Mucosa of stomach (tissue), 1 donor: ENCODE measurements around the gene SELENOV.

Source experiments
- H3K27me3 ChIP-seq: one replicate; pipeline ENCODE4 v1.7.0; 2013; ENCODE audit warnings: mild to moderate bottlenecking, low read length; ENCODE audit not compliant: control insufficient read depth, insufficient read depth
- H3K36me3 ChIP-seq: one replicate; pipeline ENCODE4 v1.7.0; 2013; ENCODE audit warnings: low read length; ENCODE audit not compliant: control insufficient read depth, insufficient read depth
- H3K4me1 ChIP-seq: one replicate; pipeline ENCODE4 v1.7.0; 2013; ENCODE audit warnings: mild to moderate bottlenecking, low read length; ENCODE audit not compliant: control insufficient read depth, insufficient read depth
- H3K4me3 ChIP-seq: one replicate; pipeline ENCODE4 v1.7.0; 2013; ENCODE audit warnings: low read length
- H3K9ac ChIP-seq: one replicate; pipeline ENCODE4 v1.7.0; 2013; ENCODE audit warnings: mild to moderate bottlenecking, low read length, moderate library complexity
- H3K9me3 ChIP-seq: one replicate; pipeline ENCODE4 v1.7.0; 2013; ENCODE audit warnings: mild to moderate bottlenecking, low read length, moderate library complexity; ENCODE audit not compliant: control insufficient read depth
- donor health status: Pancreatic carcinoma.

Gene SELENOV

GRCh38 chr19:39497996-39498797 is 16.7 kb upstream of the SELENOV start:
- Histone ChIP-seq H3K27me3 (peaks cover 48% of the 10 kb centered on the region), H3K9ac (no peak overlapping the region)

DNA sequence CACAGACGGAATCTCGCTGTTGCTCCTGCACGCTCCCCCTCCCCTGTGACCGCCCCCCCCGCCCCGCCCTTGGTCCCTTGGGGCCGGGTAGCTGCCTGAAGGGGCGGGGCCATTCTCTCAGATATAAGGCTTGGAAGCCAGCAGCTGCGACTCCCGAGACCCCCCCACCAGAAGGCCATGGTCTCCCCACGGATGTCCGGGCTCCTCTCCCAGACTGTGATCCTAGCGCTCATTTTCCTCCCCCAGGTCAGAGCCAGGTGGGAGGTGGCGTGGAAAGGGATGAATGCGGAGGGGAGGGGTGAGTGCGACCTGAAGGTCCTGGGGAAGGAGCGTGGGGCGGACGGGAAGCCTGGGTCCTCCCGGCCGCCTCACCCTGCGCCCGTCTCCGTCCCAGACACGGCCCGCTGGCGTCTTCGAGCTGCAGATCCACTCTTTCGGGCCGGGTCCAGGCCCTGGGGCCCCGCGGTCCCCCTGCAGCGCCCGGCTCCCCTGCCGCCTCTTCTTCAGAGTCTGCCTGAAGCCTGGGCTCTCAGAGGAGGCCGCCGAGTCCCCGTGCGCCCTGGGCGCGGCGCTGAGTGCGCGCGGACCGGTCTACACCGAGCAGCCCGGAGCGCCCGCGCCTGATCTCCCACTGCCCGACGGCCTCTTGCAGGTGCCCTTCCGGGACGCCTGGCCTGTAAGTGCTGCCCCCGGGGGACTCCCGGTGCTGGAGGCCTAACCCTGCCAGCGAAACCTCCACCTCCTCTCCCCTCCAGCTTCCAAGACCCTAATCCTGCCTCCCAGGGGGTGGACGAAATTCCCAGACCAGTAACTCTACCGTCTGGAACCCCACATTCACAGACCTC is 15.9 kb upstream of the SELENOV start, which contains the start of gene DLL3:
TSS of gene DLL3 (plus strand) at position 150 of the 845 bp plus-strand sequence. CDS start at position 178, 28 bp downstream.
- no peaks in the 10 kb centered on the region for H3K36me3 ChIP-seq
- no peak within 1 kb of the TSS for H3K9ac ChIP-seq
- no peak within 1 kb of the TSS for H3K4me3 ChIP-seq
- peaks cover 52% of the 10 kb centered on the region for H3K27me3 ChIP-seq
- H3K9me3 ChIP-seq: no peaks in the 10 kb centered on the region
- peaks cover 9% of the 10 kb centered on the region for H3K4me1 ChIP-seq

More at GRCh38 chr19:39497996-39498797, 16.7 kb upstream of the SELENOV start:
- no peak overlapping the region for H3K4me3 ChIP-seq
- H3K4me1 ChIP-seq: peaks cover 9% of the 10 kb centered on the region
- no peaks in the 10 kb centered on the region for H3K9me3 ChIP-seq
- no peaks in the 10 kb centered on the region for H3K36me3 ChIP-seq

DNA sequence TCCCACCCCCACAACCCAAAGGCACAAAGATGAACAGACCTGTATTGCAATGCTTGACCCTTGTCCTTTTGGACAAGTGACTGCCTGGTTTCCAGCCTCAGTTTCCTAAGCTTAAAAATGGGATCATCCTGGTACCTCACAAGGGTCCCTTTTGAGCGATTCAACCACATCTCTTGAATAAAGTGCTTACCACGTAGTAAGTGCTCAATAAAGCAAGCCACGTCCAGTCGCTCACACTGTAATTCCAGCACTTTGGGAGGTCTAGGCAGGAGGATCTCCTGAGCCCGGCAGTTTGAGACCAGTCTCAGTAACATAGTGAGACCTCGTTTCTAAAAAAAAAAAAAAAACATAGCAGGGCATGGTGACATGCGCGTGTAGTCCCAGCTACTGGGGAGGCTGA is 15.0 kb upstream of the SELENOV start:
- peaks cover 61% of the 10 kb centered on the region for H3K27me3 ChIP-seq
- no peak overlapping the region for H3K9ac ChIP-seq

DNA sequence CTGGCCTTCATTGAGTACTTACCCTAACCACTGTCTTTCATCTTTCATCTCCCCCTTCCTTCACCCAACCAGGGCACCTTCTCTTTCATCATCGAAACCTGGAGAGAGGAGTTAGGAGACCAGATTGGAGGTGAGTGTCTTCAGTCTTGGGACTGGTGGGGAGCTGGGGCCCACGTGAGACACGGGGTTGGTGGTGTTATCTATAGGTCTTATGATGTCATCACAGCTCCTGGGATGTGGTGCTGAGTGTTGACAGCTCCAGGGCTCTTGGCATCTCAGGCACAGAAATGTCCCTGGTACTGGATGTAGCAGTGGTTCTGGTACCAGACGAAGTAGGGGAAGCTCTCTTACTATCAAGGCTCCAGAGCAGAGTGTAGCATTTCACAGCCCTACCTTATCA is 14.4 kb upstream of the SELENOV start:
- H3K27me3 ChIP-seq: peaks cover 67% of the 10 kb centered on the region
- H3K9ac ChIP-seq: no peak overlapping the region
- H3K9me3 ChIP-seq: no peaks in the 10 kb centered on the region
- no peak overlapping the region for H3K4me3 ChIP-seq
- no peaks in the 10 kb centered on the region for H3K36me3 ChIP-seq
- H3K4me1 ChIP-seq: peaks cover 9% of the 10 kb centered on the region

More for the DNA sequence above, 15.0 kb upstream of the SELENOV start:
- H3K4me1 ChIP-seq: peaks cover 9% of the 10 kb centered on the region
- H3K4me3 ChIP-seq: no peak overlapping the region
- no peaks in the 10 kb centered on the region for H3K9me3 ChIP-seq
- H3K36me3 ChIP-seq: no peaks in the 10 kb centered on the region

- H3K9me3 ChIP-seq: no peaks in the 10 kb centered on the region
- H3K4me1 ChIP-seq: peaks cover 9% of the 10 kb centered on the region
- peaks cover 66% of the 10 kb centered on the region for H3K27me3 ChIP-seq
- H3K36me3 ChIP-seq: no peaks in the 10 kb centered on the region
- no peak overlapping the region for H3K9ac ChIP-seq
- no peak overlapping the region for H3K4me3 ChIP-seq
Observed at GRCh38 chr19:39501340-39501739, 13.6 kb upstream of the SELENOV start.

- Histone ChIP-seq H3K4me3 (no peak overlapping the region), H3K4me1 (peaks cover 8% of the 10 kb centered on the region), H3K9ac (no peak overlapping the region), H3K27me3 (peaks cover 69% of the 10 kb centered on the region), H3K36me3 (no peaks in the 10 kb centered on the region), H3K9me3 (no peaks in the 10 kb centered on the region)
Observed at GRCh38 chr19:39502640-39503417, 12.1 kb upstream of the SELENOV start.

- no peaks in the 10 kb centered on the region for H3K36me3 ChIP-seq
- no peak overlapping the region for H3K9ac ChIP-seq
- no peaks in the 10 kb centered on the region for H3K9me3 ChIP-seq
- no peak overlapping the region for H3K4me3 ChIP-seq
- H3K4me1 ChIP-seq: no peaks in the 10 kb centered on the region
- H3K27me3 ChIP-seq: peaks cover 56% of the 10 kb centered on the region
Observed at GRCh38 chr19:39506598-39506943, 8.4 kb upstream of the SELENOV start.

DNA sequence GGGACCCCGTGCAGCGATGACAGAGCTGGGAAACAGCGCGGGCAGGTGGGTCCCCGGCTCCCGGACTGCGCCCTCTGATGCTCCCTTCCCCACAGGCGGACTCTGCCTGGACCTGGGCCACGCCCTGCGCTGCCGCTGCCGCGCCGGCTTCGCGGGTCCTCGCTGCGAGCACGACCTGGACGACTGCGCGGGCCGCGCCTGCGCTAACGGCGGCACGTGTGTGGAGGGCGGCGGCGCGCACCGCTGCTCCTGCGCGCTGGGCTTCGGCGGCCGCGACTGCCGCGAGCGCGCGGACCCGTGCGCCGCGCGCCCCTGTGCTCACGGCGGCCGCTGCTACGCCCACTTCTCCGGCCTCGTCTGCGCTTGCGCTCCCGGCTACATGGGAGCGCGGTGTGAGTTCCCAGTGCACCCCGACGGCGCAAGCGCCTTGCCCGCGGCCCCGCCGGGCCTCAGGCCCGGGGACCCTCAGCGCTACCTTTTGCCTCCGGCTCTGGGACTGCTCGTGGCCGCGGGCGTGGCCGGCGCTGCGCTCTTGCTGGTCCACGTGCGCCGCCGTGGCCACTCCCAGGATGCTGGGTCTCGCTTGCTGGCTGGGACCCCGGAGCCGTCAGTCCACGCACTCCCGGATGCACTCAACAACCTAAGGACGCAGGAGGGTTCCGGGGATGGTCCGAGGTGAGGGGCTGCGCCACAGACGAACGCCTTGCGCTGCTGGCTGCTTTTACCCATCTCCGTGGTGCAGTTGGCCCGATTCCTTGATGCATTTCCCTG is 7.8 kb upstream of the SELENOV start:
- no peaks in the 10 kb centered on the region for H3K9me3 ChIP-seq
- peaks cover 57% of the 10 kb centered on the region for H3K27me3 ChIP-seq
- no peaks in the 10 kb centered on the region for H3K4me1 ChIP-seq
- H3K36me3 ChIP-seq: no peaks in the 10 kb centered on the region
- no peak overlapping the region for H3K4me3 ChIP-seq
- no peak overlapping the region for H3K9ac ChIP-seq

- Histone ChIP-seq H3K9ac (no peak overlapping the region), H3K9me3 (no peaks in the 10 kb centered on the region), H3K27me3 (peaks cover 56% of the 10 kb centered on the region), H3K36me3 (no peaks in the 10 kb centered on the region), H3K4me1 (no peaks in the 10 kb centered on the region), H3K4me3 (no peak overlapping the region)
Observed at GRCh38 chr19:39507715-39508364, 7.1 kb upstream of the SELENOV start.

GRCh38 chr19:39508629-39509028 is 6.3 kb upstream of the SELENOV start:
- no peak overlapping the region for H3K4me3 ChIP-seq
- no peaks in the 10 kb centered on the region for H3K9me3 ChIP-seq
- no peaks in the 10 kb centered on the region for H3K36me3 ChIP-seq
- H3K27me3 ChIP-seq: peaks cover 55% of the 10 kb centered on the region
- H3K4me1 ChIP-seq: no peaks in the 10 kb centered on the region
- H3K9ac ChIP-seq: no peak overlapping the region

DNA sequence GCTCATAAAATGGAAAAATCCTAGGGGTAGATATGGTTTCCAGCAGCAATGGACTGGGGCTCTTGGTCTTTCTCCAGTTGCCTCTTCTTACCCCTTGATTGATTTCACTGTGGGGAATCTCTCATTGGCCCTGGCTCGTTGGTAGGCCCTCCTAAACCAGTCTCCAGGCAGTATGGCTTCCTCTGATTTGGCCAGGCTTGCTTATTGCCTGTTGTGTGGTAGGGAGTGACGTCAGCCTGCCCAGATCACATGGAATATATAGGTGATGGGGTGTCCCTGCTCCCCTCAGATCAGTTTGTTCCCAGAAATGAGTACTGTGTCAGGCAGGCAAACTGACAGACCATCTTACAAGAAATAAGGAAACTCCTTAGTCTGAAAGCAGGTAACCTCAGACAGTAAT is 5.7 kb upstream of the SELENOV start:
- Histone ChIP-seq H3K36me3 (no peaks in the 10 kb centered on the region), H3K9ac (no peak overlapping the region), H3K4me1 (no peaks in the 10 kb centered on the region), H3K27me3 (peaks cover 59% of the 10 kb centered on the region), H3K4me3 (no peak overlapping the region), H3K9me3 (no peaks in the 10 kb centered on the region)
